GM19035 (cell line): ENCODE data around the gene ASAP3.

Experiments
- ATAC-seq: cut with Tn5 transposase; IDR thresholded peaks from one replicate; pipeline ENCODE4 v1.9.1; 2021; ENCODE audit not compliant: unreplicated experiment

ASAP3 gene

DNA sequence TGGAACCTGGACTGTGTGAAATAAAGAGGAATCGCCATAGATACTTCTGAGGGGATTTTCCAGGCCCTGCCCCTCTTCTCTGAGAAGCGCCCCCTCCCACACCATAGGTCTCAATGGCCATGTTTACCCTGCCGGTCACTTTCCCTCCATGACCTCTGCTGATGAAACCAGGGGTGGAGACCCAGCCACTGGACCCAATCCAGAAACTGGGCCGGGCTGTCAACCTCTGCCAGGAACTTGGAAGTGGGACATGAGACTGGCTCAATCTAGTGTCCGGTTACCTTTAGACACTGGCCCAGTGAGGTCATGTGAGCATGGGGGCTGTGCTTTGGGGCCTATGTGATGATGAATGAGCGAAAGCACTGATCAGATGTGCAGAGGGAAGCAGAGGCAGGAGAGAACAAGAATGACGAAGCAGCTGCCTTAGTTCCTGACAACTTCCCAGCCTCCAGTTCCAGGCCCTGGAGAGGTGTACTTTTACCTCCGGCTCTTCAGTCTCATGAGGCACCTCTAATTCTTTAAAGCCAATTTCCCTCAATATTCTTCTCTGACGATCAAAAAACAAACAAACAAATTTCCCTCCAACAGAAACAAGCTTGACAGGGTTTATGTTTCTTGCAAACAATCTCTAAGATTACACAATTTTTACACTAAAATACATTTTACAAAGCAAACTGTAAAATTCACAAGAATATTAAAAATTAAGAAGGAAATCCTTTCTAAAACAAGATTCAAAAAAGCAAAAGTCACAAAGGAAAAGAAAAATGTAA is 4.9 kb downstream of the ASAP3 start:
- ATAC-seq, result no peak

DNA sequence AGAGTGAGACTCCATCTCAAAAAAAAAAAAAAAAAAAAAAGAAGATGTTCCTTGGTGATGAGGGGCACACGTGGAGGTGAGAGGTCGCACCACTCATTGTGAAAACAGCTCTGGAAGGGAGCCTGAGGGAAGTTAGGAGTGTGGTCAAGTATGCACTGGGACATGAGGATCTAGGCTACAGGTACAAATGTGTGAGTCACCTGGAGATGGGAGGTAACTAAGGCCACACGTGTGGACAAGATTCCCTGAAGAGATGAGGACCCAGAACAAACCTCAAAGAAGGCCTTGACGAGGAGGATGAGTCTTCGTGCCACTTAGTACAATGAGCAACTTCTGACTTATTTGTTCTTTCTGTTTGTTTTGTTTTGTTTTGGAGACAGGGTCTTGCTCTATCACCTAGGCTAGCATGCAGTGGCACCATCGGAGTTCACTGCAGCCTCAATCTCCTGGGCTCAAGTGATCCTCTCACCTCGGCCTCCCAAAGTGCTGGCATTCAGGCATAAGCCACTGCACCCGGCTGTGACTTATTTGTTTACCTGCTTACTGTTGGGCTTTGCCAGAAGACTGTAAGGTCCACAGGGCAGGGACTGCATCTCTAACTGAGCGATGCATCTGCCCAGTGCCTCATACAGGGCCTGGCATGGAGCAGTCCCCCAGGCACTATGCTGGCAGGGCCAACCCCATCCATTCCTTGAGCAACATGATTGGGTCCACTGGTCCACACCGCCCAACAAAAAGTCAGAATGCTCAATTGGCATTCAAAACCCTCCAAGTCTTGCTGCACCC is 6.4 kb downstream of the ASAP3 start:
- no peak for ATAC-seq

DNA sequence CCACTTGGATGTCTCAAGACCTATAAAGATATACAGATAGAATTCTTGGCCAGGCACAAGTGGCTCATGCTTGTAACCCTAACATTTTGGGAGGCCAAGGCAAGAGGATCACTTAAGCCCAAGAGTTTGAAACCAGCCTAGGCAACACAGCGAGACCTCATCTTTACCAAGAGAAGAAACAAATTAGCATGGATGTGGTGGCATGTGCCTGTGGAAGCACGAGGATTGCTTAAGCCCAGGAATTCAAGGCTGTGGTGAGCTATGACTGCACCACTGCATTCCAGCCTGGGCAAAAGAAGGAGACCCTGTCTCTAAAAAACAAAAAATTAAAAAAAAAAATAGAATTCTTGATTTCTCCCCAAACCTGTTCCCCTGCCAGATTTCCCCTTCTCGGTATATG is 8.3 kb downstream of the ASAP3 start:
- no peak for ATAC-seq

DNA sequence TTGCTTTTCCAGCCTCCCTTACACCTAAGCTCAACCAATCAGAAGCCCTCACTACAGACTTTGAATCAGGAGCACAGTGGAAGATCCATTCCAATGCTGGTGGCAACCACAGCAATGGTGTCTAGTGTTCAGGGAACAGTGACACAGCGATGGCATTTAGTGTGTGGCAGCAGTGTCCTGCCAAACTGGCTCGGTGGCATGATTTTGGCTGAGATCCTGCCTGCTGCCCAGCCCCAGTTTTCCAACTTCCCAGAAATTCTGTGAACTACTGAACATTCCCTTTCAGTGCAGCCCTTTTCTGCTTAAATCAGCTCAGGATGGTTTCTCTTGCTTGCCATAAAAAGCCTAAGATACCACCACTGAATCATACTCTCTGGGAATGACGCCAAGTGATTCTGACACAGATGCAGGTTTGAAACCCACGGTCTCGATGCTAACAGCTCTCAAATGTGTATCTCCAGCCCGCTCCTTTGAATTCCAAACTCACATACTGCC is 8.8 kb downstream of the ASAP3 start:
- ATAC-seq, result no peak

DNA sequence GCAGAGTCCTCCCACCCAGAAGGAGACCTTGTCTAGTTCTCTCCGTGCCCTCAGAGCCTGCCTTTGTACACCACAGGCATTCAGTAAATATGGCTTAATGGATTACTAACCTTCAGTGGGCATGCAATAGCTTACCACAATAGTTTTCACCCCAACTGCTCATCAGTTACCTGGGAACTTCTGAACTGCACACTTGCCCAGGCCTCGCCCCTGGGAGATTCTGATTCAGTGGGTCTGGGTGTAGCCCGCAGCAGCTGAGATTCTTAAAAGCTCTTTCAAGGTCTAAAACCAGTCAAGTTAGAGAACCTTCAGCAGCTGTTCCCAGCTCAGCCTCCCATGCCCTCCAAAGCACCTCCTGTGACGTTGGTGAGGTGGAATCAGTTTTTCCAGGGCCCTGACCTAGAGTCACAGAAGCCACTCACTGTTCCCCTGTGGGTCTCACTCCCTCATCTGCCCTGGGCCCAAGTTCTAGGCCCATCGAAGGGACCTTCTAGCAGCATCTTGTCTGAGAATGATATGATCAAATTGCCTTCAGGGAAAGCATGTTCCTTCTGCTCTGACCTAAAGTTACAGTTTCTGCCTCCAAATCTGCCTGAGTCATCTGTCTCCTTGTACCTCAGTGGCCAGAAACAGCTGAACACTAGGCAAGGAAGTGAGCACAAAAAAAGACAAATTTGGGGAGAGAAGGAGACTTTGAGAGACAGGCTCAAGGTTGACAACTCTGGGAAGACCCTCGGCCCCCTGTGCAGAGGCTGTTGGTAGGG is 10.8 kb downstream of the ASAP3 start:
- ATAC-seq, result no peak

DNA sequence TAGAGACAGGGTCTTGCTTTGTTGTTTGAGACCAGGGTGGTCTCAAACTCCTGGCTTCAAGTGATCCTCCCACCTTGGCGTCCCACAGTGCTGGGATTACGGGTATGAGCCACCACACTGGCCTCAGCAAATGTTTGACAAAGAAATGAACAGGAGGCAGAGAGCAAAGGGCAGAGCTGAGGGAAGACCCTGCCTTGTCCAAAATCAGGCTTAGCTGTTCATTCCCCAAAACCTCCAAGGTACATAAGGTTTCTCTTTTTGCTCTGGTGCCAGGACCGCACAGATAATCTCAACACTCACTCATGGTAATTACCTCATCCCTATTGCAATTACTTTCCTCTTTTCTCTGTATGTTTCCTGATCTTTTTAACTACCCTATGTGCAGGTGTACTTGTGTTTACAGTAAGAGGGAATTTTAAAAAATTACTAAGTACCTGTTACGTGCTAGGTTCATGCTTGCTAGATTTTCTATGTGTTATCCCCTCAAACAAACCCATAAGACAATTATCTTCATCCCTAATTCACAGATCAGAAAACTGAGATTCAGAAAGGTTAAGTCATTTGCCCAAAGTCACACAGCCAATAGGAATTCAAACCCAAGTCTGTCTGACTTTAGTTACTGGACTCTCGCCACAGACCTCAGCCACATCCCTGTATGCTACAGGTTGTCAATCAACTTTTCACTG is 11.5 kb downstream of the ASAP3 start:
- ATAC-seq, result no peak

DNA sequence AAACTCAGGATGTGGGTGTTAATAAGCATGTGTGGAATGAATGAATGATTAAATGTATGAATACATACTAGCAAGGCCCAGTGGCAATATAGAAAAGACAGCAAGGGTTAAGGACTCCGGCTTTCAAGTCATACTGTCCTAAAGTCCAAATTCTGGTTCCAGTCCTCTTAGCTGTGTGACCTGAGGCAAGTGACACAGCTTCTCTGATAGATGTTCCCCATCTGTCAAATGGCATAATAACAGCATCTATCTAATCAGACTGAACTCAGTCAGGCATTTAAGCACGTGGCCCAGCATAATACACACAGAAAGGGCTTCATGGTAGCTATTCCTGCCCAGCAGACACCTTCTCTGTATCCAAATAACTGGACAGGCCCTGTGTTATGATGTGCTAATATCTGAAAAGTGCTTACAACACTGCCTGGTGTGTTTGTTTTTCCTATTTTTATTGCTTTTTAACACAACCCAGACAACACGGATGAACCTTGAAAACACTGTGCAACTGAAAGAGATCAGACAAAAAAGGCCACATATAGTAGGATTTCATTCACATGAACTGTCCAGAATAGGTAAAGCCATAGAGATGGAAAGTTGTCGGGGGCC is 12.4 kb downstream of the ASAP3 start:
- no peak for ATAC-seq

DNA sequence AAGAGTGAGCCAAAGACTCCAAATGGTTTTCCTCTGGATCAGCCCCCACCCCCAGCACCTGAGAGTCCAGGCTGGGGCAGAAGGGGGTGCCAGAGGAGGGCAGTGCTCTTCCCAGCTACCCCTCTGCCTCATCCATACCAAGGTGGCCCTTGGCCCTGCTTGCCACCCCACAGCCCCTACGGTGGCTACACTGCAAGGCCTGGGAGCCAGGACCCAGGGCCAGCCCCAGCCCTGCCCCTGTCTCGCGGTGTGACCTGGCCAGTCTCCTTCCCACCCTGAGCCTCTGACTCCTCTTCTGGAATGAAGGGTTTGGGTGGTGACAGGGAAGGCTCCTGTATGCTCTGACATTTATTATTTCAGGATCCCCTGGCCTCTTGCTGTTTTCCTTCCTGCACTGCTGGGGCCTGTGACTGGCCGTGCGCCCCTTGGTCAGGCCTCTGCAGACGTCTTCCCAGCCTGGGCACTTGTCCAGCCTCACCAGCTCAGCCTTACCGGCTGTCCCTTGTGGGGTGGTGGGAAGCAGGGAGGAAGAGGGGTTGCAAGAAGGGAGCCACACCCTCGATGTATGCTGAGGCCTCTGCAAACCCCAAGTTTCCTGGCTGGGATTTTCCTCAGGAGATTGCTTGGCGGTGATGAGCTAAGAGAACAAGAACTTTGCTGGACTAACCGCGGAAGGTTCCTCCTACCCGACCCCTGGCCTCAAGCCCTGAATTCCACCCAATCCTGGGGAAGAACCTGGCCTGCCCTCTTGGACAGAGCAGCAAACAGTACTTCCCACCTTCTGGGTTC is 13.5 kb downstream of the ASAP3 start:
- ATAC-seq, result no peak

DNA sequence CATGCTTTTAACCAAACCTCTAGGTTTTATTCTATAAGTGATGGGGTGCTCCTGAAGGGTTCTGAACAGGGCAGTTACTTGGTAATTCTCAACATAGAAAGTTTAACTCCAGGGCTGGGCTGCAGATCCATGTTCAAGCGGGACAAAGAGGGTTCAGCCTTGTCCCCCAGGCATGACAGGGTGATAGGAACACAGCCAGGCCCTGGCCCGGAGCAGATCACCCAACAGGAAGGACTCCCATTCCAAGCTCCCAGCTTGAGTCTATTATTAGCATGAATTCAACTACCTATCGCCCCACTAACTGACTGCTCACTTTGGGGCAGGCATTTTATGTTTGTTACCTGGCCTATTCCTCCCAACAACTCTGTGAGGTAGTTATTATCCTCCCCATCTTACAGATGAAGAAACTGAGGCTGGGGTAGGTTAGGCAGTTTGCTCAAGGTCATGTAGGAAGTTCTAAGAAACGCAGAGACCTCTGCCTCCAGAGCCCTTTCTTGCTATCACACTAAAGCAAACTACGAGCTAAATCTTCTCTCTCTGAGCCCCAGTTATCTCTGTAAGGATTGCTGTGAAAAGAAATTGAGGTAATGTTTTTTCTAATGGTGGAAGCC is 14.5 kb downstream of the ASAP3 start:
- no peak for ATAC-seq

DNA sequence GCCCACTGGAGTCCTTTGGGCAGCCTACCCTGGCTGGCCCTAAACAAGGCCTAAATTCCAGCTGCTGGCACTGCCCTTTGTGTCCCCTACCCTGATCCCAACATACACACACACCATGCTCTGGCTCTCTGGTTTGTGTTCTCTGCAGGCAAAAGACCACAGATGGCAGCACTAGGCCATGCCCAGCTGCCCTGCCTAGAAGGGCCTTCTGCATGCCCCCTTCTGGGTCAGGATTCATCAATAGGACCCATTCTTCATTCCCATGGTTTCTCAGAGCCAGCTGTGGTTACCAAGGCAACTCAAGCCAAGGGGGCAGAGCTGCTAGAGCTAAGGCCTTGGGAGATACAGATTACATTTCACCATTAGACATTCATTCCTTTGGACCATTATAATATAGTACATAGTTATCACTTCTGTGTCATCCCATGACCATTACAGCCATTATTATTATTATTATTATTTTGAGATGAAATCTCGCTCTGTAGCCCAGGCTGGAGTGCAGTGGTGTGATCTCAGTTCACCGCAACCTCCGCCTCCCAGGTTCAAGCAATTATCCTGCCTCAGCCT is 17.5 kb downstream of the ASAP3 start:
- ATAC-seq, result no peak

DNA sequence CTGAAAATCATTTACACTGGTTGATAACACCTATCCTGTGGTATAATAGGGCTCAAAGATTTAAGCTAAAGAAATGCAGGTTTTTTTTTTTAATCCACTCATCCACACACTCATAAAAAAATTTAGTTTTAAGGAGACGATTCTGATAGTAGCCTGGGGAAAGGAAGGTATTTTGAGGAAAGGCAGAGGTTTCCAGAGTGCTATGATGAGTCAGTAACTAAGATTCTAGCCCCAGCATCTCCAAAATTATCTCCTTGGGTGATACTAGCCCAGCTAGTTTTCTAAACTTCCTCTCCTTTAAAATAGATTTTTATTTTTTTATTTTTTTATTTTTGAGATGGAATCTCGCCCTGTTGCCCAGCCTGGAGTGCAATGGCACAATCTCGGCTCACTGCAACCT is 20.7 kb downstream of the ASAP3 start:
- no peak for ATAC-seq

DNA sequence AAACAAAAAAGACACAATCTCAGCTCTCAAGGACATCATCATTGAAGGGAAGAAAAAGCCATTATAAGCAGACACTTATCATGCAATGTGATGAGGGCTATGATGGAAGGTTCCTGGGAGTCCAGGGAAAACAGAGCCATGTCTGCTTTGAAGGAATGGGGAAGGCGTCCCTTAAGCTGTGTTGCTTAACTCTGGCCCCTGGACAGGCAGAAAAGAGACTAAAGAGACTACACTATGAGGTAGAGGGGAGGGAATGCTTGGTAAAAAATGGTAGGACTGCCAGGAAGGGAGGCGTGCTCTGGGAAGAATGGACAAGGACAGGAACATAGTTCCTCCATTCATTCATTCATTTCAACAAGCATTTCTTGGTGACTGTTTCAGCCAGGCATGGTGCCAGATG is 21.2 kb downstream of the ASAP3 start:
- no peak for ATAC-seq

DNA sequence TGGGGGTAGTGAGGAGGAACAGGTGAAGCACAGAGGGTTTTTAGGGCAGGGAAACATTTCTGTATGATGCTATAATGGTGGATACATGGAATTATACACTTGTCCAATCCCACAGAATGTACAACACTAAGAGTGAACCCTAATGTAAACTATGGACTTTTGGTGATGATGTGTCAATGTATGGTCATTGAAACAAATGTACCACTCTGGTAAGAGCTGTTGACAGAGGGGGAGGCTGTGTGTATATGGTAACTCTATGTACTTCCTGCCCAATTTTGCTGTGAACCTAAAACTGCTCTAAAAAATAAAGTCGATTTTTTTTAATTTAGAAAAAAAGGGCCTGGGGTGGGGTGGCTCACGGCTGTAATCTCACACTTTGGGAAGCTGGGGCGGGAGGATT is 22.9 kb downstream of the ASAP3 start:
- no peak for ATAC-seq

DNA sequence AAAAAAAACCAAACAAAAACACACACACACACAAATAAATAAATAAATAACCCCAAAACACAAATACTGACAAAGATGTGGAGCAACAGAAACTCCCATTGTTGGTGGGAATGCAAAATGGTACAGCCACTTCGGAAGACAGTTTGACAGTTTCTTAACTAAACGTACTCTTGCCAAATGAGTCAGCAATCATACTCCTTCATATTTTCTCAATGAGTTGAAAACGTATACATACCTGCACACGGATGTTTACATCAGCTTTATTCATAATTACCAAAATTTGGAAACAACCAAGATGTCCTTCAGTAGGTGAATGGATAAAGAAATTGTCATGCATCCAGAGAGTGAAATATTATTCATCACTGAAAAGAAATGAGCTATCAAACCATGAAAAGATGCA is 23.5 kb downstream of the ASAP3 start:
- ATAC-seq, result no peak

DNA sequence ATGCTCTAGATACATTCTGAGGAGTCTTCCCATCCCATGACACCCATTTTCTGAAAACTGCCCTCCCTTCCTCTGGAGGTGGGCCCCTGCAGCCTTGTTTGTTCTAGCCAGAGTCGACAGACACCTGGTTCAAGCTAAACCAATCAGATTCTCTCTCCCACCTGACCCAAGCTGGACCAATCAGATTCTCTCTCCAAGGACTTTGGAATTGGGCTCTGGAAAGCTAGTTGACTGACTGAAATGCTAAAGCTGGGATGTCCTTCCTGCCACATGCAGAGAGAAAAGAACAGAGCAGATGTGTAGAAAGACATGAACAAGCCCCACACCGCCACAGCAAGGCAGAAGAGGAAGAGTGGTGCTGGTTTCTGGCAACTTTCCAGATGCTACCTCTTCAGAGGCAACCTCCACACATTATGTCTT is 24.6 kb downstream of the ASAP3 start:
- no peak for ATAC-seq

DNA sequence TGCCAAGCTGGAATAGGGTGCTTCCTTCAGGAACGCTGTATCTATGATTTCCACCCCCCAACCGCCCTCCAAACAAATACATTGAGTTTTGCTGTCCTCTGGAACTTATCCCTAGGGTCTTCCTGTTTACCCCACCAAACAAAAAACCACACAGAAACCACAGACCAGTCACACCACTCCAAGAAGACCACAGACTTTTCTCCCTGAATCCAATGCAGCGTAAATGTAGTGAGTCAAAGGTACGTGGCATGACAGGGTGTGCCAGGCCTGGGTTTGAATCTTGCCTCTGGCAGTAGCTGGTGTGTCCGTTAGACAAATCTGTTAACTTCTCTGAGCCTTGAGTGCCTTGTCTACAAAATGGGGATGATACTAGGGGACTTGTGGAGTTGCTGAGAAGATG is 27.8 kb downstream of the ASAP3 start:
- ATAC-seq, result no peak

DNA sequence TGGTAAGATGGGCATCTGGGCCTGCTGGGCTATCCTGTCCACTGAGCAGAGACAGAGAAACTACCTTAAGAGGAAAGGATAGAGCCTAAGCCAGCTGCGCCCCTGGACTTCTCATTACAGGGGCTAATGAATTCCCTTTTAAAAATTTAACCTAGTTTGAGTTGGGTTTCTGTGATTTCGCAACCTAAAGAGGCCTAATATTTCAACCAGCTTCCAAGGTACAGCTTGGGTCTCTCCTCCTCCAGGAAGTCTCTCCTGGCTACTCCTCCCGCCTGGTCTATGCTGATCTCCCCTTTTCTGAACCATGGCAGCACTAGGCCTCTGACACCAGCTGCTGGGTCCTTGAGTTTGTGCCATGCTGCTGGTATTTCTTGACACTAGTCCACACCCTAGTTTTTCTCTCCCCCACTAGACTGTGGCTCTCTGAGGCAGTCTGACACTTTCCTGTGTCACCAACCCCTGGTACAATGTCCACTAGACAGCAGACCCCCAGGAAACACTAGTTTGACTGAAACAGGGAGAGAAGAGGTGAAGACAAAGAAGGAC is 30.5 kb downstream of the ASAP3 start:
- ATAC-seq, result no peak

DNA sequence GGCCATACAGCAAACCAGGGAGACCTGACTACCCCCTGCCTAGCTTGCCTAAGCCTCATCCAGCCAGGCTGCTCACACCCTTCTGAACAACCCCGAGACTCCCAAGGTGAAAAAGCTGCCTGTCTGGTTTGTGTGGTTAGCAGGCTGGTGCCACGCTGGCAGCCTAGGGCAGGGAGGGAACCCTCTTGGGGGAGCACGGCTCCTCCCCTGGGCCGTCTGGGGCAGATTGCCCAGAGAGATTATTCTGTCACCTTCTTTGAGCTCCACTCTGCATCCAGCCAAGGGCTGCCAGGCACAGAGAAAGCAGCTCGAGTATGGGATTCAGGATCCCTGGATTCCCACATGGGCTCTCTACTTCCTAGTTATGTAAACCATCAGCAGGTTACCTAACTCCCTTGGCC is 32.0 kb downstream of the ASAP3 start:
- no peak for ATAC-seq

DNA sequence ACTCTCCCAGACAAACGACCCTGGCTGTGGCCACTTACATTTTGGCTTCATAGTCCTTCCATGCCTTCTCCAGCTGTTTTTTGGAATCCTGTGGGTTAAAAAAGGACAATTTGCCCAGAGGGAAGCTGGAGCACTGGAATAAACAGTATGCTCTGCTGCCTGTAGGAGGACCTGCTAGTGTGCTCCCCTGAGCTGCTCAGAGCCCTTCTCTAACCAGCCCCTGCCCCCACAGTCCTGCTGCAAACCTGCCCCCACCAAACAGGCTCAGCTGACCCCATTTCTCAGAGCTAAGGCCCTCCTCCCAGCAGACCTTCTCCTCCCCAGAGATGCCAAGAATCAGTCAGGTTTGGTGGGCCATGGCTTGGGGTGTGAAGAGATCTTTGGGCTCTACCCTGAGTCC is 32.5 kb downstream of the ASAP3 start:
- ATAC-seq, result no peak
